B cell (primary cell): Measurements from ENCODE around the gene PRKN. TPM values are rescaled to one million over a fixed set of nuclear protein-coding genes. Genes with fewer than 3 reads are reported as not detected.
"Not testable (repeated sequence)": the region's sequence is repeated elsewhere in the genome, so short reads cannot be mapped to it uniquely, and the experiment has no call there.

Source experiments
- ATAC-seq: fragments of 200-7000 bp; cut with Tn5 transposase; one replicate; pipeline ENCODE4 v1.10.0; 2021; ENCODE audit warnings: low read depth, mild to moderate bottlenecking, moderate number of reproducible peaks, moderate library complexity
- CTCF ChIA-PET: fragments of 350-600 bp; sonication (Branson Sonifier 250); formaldehyde crosslinking; loops from one replicate; lab custom pipeline; 2021; ENCODE audit warnings: antibody characterized with exemption, inconsistent platforms; lab: Charles Lee
- POLR2A ChIA-PET: fragments of 350-600 bp; sonication (Branson Sonifier 250); formaldehyde crosslinking; loops from one replicate; lab custom pipeline; 2021; ENCODE audit warnings: antibody characterized with exemption; lab: Charles Lee
- DNase-seq: peaks from one replicate; pipeline ENCODE4 v3.0.0; 2013
- H2AFZ ChIP-seq: 2 replicates; pipeline ENCODE4 v1.6.1; 2012; ENCODE audit warnings: mild to moderate bottlenecking, low read depth, low read length; ENCODE audit not compliant: insufficient read depth, poor library complexity, severe bottlenecking
- H3K27ac ChIP-seq, 2 donors: 1 replicate in 1 of 2; 2 replicates in 1 of 2; pipeline ENCODE4 v1.5.1; 2012 to 2013; ENCODE audit warnings: low read length in 2 of 2, mild to moderate bottlenecking in 2 of 2, moderate library complexity in 1 of 2
- H3K27me3 ChIP-seq, 4 experiments: fragments of 200-600 bp in 1 of 4; sonication (generic) in 1 of 4; replicated peaks in 1 of 4; 1 replicate in 2 of 4; 2 replicates in 2 of 4; pipeline versions ENCODE4 v1.6.1 to v1.7.0; 2013 to 2016; ENCODE audit warnings: low read length in 3 of 4, mild to moderate bottlenecking in 2 of 4, mixed read lengths in 1 of 4, moderate library complexity in 1 of 4; ENCODE audit not compliant: insufficient read depth in 4 of 4, control insufficient read depth in 3 of 4; ENCODE audit errors: control extremely low read depth in 1 of 4
- H3K36me3 ChIP-seq, 2 experiments: replicated peaks in 1 of 2; 1 replicate in 1 of 2; 2 replicates in 1 of 2; pipeline versions ENCODE4 v1.6.1 to v1.7.1; 2013; ENCODE audit warnings: low read length in 1 of 2; ENCODE audit not compliant: insufficient read depth in 2 of 2, control insufficient read depth in 1 of 2; ENCODE audit errors: control extremely low read depth in 1 of 2, extremely low read depth in 1 of 2
- H3K4me1 ChIP-seq, 2 donors: fragments of 200-600 bp in 1 of 2; sonication (generic) in 1 of 2; 1 replicate in 1 of 2; 2 replicates in 1 of 2; pipeline versions ENCODE4 v1.5.1 to v1.6.1; 2013 to 2017; ENCODE audit warnings: low read length in 2 of 2; ENCODE audit not compliant: control insufficient read depth in 2 of 2, insufficient read depth in 2 of 2
- H3K4me2 ChIP-seq: replicated peaks from 2 replicates; pipeline ENCODE3; 2012; ENCODE audit warnings: mild to moderate bottlenecking, low read depth, low read length; ENCODE audit not compliant: poor library complexity, severe bottlenecking
- H3K4me3 ChIP-seq, 5 experiments: fragments of 200-600 bp in 1 of 5; sonication (generic) in 1 of 5; 1 replicate in 3 of 5; 2 replicates in 2 of 5; pipeline versions ENCODE4 v1.5.1 to v1.7.0; 2011 to 2016; ENCODE audit warnings: low read length in 4 of 5, mild to moderate bottlenecking in 4 of 5, low read depth in 2 of 5, control low read depth in 1 of 5, moderate library complexity in 1 of 5; ENCODE audit not compliant: insufficient read depth in 1 of 5; ENCODE audit errors: control extremely low read depth in 1 of 5, extremely low read depth in 1 of 5
- H3K79me2 ChIP-seq: fragments of 200-600 bp; sonication (generic); one replicate; pipeline ENCODE4 v1.6.0; 2016; ENCODE audit warnings: low read length; ENCODE audit not compliant: control insufficient read depth, insufficient read depth
- H3K9ac ChIP-seq: fragments of 200-600 bp; sonication (generic); 2 replicates; pipeline ENCODE4 v1.6.1; 2017; ENCODE audit warnings: mild to moderate bottlenecking, low read length, moderate library complexity
- H3K9me3 ChIP-seq, 3 donors: one replicate each; pipeline versions ENCODE4 v1.6.1 to v1.7.1; 2013; ENCODE audit warnings: low read length in 2 of 3; ENCODE audit not compliant: control insufficient read depth in 2 of 3, insufficient read depth in 1 of 3; ENCODE audit errors: control extremely low read depth in 1 of 3
- H4K20me1 ChIP-seq: 2 replicates; pipeline ENCODE4 v1.6.0; 2012; ENCODE audit warnings: mild to moderate bottlenecking, low read length; ENCODE audit not compliant: insufficient read depth, control insufficient read depth, poor library complexity, severe bottlenecking
- H3K27ac Mint-ChIP-seq: one replicate; pipeline ENCODE4 v1.8.0; 2021; ENCODE audit warnings: mixed read lengths
- H3K27me3 Mint-ChIP-seq: one replicate; pipeline ENCODE4 v1.8.0; 2021; ENCODE audit warnings: mixed read lengths
- H3K4me1 Mint-ChIP-seq: one replicate; pipeline ENCODE4 v1.8.0; 2021; ENCODE audit warnings: mixed read lengths
- H3K4me3 Mint-ChIP-seq: one replicate; pipeline ENCODE4 v1.8.0; 2021; ENCODE audit warnings: mixed read lengths
- H3K9me3 Mint-ChIP-seq: one replicate; pipeline ENCODE4 v1.8.0; 2022; ENCODE audit warnings: mixed read lengths; ENCODE audit not compliant: insufficient read depth
- CTCF ChIP-seq: fragments of 200-600 bp; IDR thresholded peaks from one replicate; pipeline ENCODE4 v1.8.0; 2022; ENCODE audit warnings: antibody characterized with exemption, mild to moderate bottlenecking
- EZH2 ChIP-seq: IDR thresholded peaks from 2 replicates; pipeline ENCODE4 v1.6.1; 2012; ENCODE audit warnings: borderline replicate concordance, low read depth, mild to moderate bottlenecking, moderate library complexity, low read length; ENCODE audit not compliant: insufficient read depth, poor library complexity, severe bottlenecking
- whole genome bisulfite sequencing: methylation state at CpG from one replicate; pipeline ENCODE4 v1.1.5; 2013; ENCODE audit warnings: missing lambda C conversion rate; ENCODE audit not compliant: insufficient coverage; 5-methylcytosine and 5-hydroxymethylcytosine counted together
- intact Hi-C: fragments of 100-400 bp; cut with micrococcal nuclease; formaldehyde crosslinking; loops from one replicate; pipeline ENCODE4 v1.10.0; 2022
- polyA plus RNA-seq: library from polyadenylated mRNA; depleted of rRNA; stranded (reverse); fragments of >200 nt; gene quantifications from 2 replicates; pipeline ENCODE4 v1.2.3, GENCODE V29; 2012
- total RNA-seq, 2 donors: library from RNA; stranded (reverse); fragments of 120-200 nt in 1 of 2; gene quantifications; 1 replicate in 1 of 2; 2 replicates in 1 of 2; pipeline versions ENCODE4 v1.2.3 to v1.2.4, GENCODE V29; 2013 to 2022

Gene PRKN
- total and polyA plus RNA-seq, 2 donors (not counting 1 experiment from before 2014, with no cell fraction given) = 1.6 to 6.2 TPM

- Histone ChIP-seq H4K20me1 (no peaks in the 10 kb centered on the region), H3K9ac (no peak overlapping the region), H3K4me1 (no peaks in the 10 kb centered on the region), H3K36me3 (no peaks in the 10 kb centered on the region), H3K9me3 (no peaks in the 10 kb centered on the region), H3K27ac (no peak overlapping the region), H2AFZ (no peak overlapping the region), H3K4me2 (no peak overlapping the region), H3K27me3 (no peaks in the 10 kb centered on the region), H3K4me3 (no peak overlapping the region), H3K79me2 (no peaks in the 10 kb centered on the region)
- TF ChIP-seq CTCF (no peak), EZH2 (no peak)
- intact Hi-C loops = no loop called here
- H3K27ac Mint-ChIP-seq = no peak overlapping the region
- H3K4me3 Mint-ChIP-seq = no peak overlapping the region
- 85% methylated on average over 5 of the region's 7 CpGs for WGBS
- no peaks in the 10 kb centered on the region for H3K4me1 Mint-ChIP-seq
- CTCF ChIA-PET = no interaction called here
- POLR2A ChIA-PET = no interaction called here
- ATAC-seq = no peak
- DNase-seq = no peak
- H3K9me3 Mint-ChIP-seq = no peaks in the 10 kb centered on the region
- H3K27me3 Mint-ChIP-seq = no peaks in the 10 kb centered on the region
Measured at GRCh38 chr6:161889324-161889723, 838.2 kb downstream of the PRKN start.

GRCh38 chr6:161886545-161886944, 841.0 kb downstream of the PRKN start:
- H3K27me3 ChIP-seq, H3K27ac Mint-ChIP-seq, H3K27me3 Mint-ChIP-seq, H4K20me1 ChIP-seq, CTCF ChIA-PET, ATAC-seq, H3K9ac ChIP-seq, H3K4me1 ChIP-seq, H3K4me3 Mint-ChIP-seq, H3K36me3 ChIP-seq, intact Hi-C loops, H3K27ac ChIP-seq, H3K9me3 ChIP-seq, POLR2A ChIA-PET, H3K9me3 Mint-ChIP-seq, H3K4me1 Mint-ChIP-seq, H2AFZ ChIP-seq, H3K4me3 ChIP-seq, H3K4me2 ChIP-seq, H3K79me2 ChIP-seq, DNase-seq: not testable (repeated sequence)
- 67% methylated on average over 1 of the region's 9 CpGs for WGBS
